ENCODE results near the gene DTD2.
"Not testable (repeated sequence)": the region's sequence is repeated elsewhere in the genome, so short reads cannot be mapped to it uniquely, and the experiment has no call there.

Gene DTD2

GRCh38 chr14:31442284-31442683, 15.0 kb downstream of the DTD2 start:
- no peak for TF ChIP-seq CTCF (IDR thresholded peaks at IDR 0.05; ENCODE audit: low read depth, low read length, missing control alignments)
- no peak overlapping the region for H3K4me3 ChIP-seq (ENCODE audit: low read depth, low read length)
- DNase-seq (ENCODE audit: low read depth) = no peak

- TF ChIP-seq CTCF (IDR thresholded peaks at IDR 0.05; ENCODE audit: low read depth, low read length, missing control alignments) = no peak
- no peak for DNase-seq (ENCODE audit: low read depth)
- no peak overlapping the region for H3K4me3 ChIP-seq (ENCODE audit: low read depth, low read length)
These were observed 15.8 kb downstream of the DTD2 start for GRCh38 chr14:31441273-31442111.

GRCh38 chr14:31440280-31440679, 17.0 kb downstream of the DTD2 start:
- no peak overlapping the region for H3K4me3 ChIP-seq (ENCODE audit: low read depth, low read length)
- no peak for TF ChIP-seq CTCF (IDR thresholded peaks at IDR 0.05; ENCODE audit: low read depth, low read length, missing control alignments)
- DNase-seq (ENCODE audit: low read depth) = no peak

DNA sequence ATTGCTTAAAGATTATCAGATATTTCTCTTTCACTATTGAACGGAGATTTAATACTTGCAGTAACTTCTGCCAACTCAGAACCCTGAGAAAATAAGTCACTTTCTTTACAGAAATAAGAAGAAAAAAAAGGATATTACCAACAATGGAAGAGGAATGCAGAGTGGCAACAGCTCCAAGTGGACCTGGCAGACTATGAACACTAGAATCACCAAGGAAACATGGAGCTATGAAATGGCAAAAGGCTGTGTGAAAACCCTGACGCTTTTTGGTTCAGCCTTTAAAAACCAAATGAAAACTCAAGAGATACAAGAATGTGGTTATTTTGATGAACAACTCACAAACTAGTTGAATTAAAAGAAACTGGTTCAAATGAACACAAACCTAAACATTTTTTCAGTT, 17.7 kb downstream of the DTD2 start:
- TF ChIP-seq CTCF (IDR thresholded peaks at IDR 0.05; ENCODE audit: low read depth, low read length, missing control alignments) = no peak
- H3K4me3 ChIP-seq (ENCODE audit: low read depth, low read length) = no peak overlapping the region
- no peak for DNase-seq (ENCODE audit: low read depth)

GRCh38 chr14:31437045-31437691, 20.1 kb downstream of the DTD2 start:
- not testable (repeated sequence) for DNase-seq (ENCODE audit: low read depth); H3K4me3 ChIP-seq (ENCODE audit: low read depth, low read length)

DNA sequence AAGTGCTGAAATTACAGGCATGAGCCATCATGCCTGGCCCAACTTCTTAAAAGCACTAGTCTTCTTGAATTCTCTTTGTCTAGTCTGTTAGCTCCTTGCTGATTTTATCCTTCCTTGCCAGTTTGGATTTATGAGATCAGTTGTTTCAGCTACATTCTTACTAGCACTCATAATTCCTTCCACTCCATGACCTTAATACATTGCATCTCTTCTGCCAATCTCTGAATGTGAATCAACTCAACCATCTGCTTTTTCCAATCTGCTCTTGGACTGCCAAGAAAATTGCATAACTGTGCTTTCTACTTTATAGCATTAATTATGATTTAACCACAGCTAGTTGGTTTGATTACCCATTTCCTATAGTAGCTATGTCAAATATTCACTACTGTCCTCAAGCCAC, 22.0 kb downstream of the DTD2 start:
- no peak overlapping the region for H3K4me3 ChIP-seq (ENCODE audit: low read depth, low read length)
- no peak for DNase-seq (ENCODE audit: low read depth)
- TF ChIP-seq CTCF (IDR thresholded peaks at IDR 0.05; ENCODE audit: low read depth, low read length, missing control alignments) = no peak

DNA sequence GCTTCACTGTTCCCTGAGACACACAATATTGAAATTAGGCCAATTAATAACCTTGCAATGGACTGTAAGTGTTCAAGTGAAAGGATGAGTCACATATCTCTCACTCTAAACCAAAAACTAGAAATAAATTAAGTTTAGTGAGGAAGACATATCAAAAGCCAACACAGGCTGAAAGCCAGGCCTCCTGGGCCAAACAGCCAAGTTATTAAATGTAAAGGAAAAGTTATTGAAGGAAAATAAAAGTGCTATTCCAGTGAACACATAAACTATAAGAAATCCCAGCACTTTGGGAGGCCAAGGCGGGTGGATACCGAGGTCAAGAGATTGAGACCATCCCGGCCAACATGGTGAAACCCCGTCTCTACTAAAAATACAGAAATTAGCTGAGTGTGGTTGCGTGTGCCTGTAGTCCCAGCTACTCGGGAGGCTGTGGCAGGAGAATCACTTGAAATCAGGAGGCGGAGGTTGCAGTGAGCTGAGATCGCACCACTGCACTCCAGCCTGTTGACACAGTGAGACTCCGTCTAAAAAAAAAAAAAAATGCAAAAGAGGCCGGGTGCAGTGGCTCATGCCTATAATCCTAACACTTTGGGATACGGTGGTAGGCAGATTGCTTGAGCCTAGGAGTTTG, 26.6 kb downstream of the DTD2 start:
- DNase-seq (ENCODE audit: low read depth) = no peak
- TF ChIP-seq CTCF (IDR thresholded peaks at IDR 0.05; ENCODE audit: low read depth, low read length, missing control alignments) = no peak
- no peak overlapping the region for H3K4me3 ChIP-seq (ENCODE audit: low read depth, low read length)

All from GM12864 (cell line).